Stomach smooth muscle (tissue), 2 donors: ENCODE data around the gene C4orf51.
"Not testable (repeated sequence)": the region's sequence is repeated elsewhere in the genome, so short reads cannot be mapped to it uniquely, and the experiment has no call there.

Experiments
- H3K27ac ChIP-seq: one replicate; pipeline ENCODE4 v1.7.0; 2013; ENCODE audit warnings: mild to moderate bottlenecking, low read length, inconsistent platforms
- H3K27me3 ChIP-seq, 2 donors: one replicate each; pipeline ENCODE4 v1.7.0; 2013; ENCODE audit warnings: low read length in 2 of 2; ENCODE audit not compliant: insufficient read depth in 2 of 2, control insufficient read depth in 1 of 2
- H3K36me3 ChIP-seq, 2 donors: one replicate each; pipeline ENCODE4 v1.7.0; 2013; ENCODE audit warnings: low read length in 2 of 2; ENCODE audit not compliant: control insufficient read depth in 2 of 2, insufficient read depth in 2 of 2
- H3K4me1 ChIP-seq: one replicate; pipeline ENCODE4 v1.7.0; 2013; ENCODE audit warnings: low read length; ENCODE audit not compliant: control insufficient read depth, insufficient read depth
- H3K4me3 ChIP-seq, 2 donors: one replicate each; pipeline ENCODE4 v1.7.0; 2013; ENCODE audit warnings: low read length in 2 of 2
- H3K9ac ChIP-seq, 2 donors: one replicate each; pipeline ENCODE4 v1.7.0; 2013; ENCODE audit warnings: low read length in 2 of 2, mild to moderate bottlenecking in 1 of 2
- H3K9me3 ChIP-seq, 2 donors: one replicate each; pipeline ENCODE4 v1.7.0; 2013; ENCODE audit warnings: low read length in 2 of 2; ENCODE audit not compliant: control insufficient read depth in 2 of 2
- donor health status: healthy.
- donor health status: Pancreatic carcinoma.

The C4orf51 gene

DNA sequence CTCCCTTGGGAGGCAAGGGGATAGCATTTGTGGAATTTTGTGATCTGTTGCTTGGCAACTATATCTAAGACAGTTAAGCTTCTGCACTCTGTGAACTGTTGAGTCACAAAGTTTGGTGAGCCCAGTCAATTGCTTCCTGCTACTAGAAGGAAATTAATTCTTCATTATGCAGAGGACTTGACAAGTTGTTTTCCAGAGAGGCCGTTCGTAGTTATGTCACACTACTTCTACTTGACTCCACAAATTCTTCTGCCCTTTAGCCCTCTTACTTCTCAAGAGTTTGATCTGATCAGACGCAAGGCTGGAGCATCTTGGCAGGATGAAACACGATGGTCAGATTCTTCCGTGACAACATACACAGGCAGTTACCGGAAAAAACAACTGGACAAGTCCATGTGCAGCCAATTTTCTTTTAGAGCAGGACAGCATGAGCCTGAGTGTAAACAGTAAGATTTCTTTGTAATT lies at the start of gene C4orf51:
C4orf51 (plus strand) TSS at position 156 of the 465 bp plus-strand sequence; CDS start at position 214, 58 bp downstream.
- Histone ChIP-seq H3K27me3 (no peaks in the 10 kb centered on the region), H3K36me3 (no peaks in the 10 kb centered on the region), H3K4me1 (no peaks in the 10 kb centered on the region), H3K4me3 (no peak within 1 kb of the TSS), H3K9ac (no peak within 1 kb of the TSS), H3K9me3 (no peaks in the 10 kb centered on the region), H3K27ac (no peak within 1 kb of the TSS)

- Histone ChIP-seq H3K4me3 (no peak overlapping the region), H3K9me3 (no peaks in the 10 kb centered on the region), H3K27me3 (no peaks in the 10 kb centered on the region), H3K9ac (no peak overlapping the region), H3K27ac (no peak overlapping the region), H3K36me3 (no peaks in the 10 kb centered on the region), H3K4me1 (no peaks in the 10 kb centered on the region)
Measured at GRCh38 chr4:145635117-145635516, 44.8 kb upstream of the C4orf51 start.

DNA sequence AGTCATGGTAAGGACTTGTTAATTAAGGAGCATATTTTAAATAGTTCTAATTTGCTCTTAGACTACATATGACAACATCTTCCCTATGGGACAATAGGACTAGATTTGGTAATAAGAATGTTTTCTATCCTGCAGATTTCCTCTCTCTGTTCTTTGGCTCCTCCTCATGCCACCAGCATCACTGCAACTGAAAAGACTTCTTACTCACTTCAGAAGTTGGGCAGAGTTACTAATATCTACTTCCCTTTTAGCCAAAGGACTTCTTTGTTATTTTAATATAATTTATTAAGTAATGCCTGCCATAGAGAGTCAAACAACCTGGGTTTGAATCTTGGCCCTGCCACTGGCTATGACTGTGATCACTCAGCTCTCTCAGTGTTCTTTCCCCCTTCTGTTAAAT lies 44.3 kb upstream of the C4orf51 start:
- no peaks in the 10 kb centered on the region for H3K36me3 ChIP-seq
- no peaks in the 10 kb centered on the region for H3K27me3 ChIP-seq
- no peaks in the 10 kb centered on the region for H3K4me1 ChIP-seq
- no peak overlapping the region for H3K4me3 ChIP-seq
- H3K9me3 ChIP-seq: no peaks in the 10 kb centered on the region
- no peak overlapping the region for H3K9ac ChIP-seq
- H3K27ac ChIP-seq: no peak overlapping the region

- no peaks in the 10 kb centered on the region for H3K27me3 ChIP-seq
- H3K9ac ChIP-seq: no peak overlapping the region
- H3K4me3 ChIP-seq: no peak overlapping the region
- H3K27ac ChIP-seq: no peak overlapping the region
- no peaks in the 10 kb centered on the region for H3K36me3 ChIP-seq
- no peaks in the 10 kb centered on the region for H3K4me1 ChIP-seq
- H3K9me3 ChIP-seq: no peaks in the 10 kb centered on the region
Measured at GRCh38 chr4:145639186-145639698, 40.7 kb upstream of the C4orf51 start.

- not testable (repeated sequence) for H3K27me3 ChIP-seq, H3K9me3 ChIP-seq, H3K9ac ChIP-seq, H3K36me3 ChIP-seq, H3K4me1 ChIP-seq, H3K27ac ChIP-seq, H3K4me3 ChIP-seq
Measured at GRCh38 chr4:145640236-145640635, 39.7 kb upstream of the C4orf51 start.

- Histone ChIP-seq H3K36me3 (peaks cover 0 to 4% of the 10 kb centered on the region in 2 donors), H3K9ac (no peak overlapping the region), H3K27me3 (no peaks in the 10 kb centered on the region), H3K27ac (no peak overlapping the region), H3K9me3 (no peaks in the 10 kb centered on the region), H3K4me3 (no peak overlapping the region), H3K4me1 (no peaks in the 10 kb centered on the region)
Measured at GRCh38 chr4:145643295-145643694, 36.7 kb upstream of the C4orf51 start.

DNA sequence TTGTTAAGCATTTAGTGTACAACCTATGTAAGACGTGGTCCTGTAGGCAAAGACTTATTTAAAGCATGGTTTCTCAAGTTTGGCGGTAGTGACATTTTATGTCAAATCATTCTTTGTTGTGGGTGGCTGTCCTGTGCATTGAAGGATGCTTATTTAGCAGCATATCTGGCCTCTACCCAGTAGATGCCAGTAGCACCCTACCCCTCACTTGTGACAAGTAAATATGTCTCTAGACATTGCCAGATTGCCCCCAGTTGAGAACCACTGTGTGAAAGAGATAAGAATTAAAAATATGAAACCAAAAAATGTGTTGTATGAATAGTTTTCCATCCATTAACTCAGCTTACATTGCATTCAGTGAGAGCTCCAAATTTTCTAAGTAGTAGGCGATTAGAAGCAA lies 35.2 kb upstream of the C4orf51 start:
- peaks cover 0 to 4% of the 10 kb centered on the region in 2 donors for H3K36me3 ChIP-seq

GRCh38 chr4:145656156-145656555 lies 23.8 kb upstream of the C4orf51 start:
- H3K9ac ChIP-seq: no peak overlapping the region
- H3K27me3 ChIP-seq: no peaks in the 10 kb centered on the region
- no peak overlapping the region for H3K4me3 ChIP-seq
- no peak overlapping the region for H3K27ac ChIP-seq
- no peaks in the 10 kb centered on the region for H3K9me3 ChIP-seq
- no peaks in the 10 kb centered on the region for H3K4me1 ChIP-seq
- peaks cover 0 to 8% of the 10 kb centered on the region in 2 donors for H3K36me3 ChIP-seq

More for the DNA sequence above, 35.2 kb upstream of the C4orf51 start:
- H3K4me1 ChIP-seq: no peaks in the 10 kb centered on the region
- no peak overlapping the region for H3K9ac ChIP-seq
- H3K27ac ChIP-seq: no peak overlapping the region
- no peaks in the 10 kb centered on the region for H3K9me3 ChIP-seq
- H3K27me3 ChIP-seq: no peaks in the 10 kb centered on the region
- H3K4me3 ChIP-seq: no peak overlapping the region

DNA sequence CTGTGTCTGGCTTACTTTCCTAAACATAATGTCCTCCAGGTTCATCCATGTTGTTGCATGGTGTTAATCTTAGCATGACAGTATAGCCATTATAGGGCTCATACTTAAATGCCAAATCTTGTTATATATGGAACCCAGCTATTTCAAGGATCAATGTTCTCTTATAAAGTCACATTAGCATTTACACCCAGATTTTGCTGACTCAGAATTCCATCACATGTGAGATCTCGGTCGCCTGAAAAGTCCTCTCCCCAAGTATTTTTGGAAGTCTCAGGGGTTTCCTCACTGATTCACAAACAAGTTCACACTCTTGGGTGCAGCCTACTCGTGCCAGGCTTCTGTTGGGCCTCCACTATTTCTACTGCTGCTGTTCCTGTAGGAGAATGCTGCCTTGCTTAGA lies 19.9 kb upstream of the C4orf51 start:
- H3K9me3 ChIP-seq: no peaks in the 10 kb centered on the region
- peaks cover 0 to 4% of the 10 kb centered on the region in 2 donors for H3K36me3 ChIP-seq
- no peak overlapping the region for H3K27ac ChIP-seq
- H3K4me3 ChIP-seq: no peak overlapping the region
- H3K4me1 ChIP-seq: no peaks in the 10 kb centered on the region
- H3K27me3 ChIP-seq: no peaks in the 10 kb centered on the region
- H3K9ac ChIP-seq: no peak overlapping the region

DNA sequence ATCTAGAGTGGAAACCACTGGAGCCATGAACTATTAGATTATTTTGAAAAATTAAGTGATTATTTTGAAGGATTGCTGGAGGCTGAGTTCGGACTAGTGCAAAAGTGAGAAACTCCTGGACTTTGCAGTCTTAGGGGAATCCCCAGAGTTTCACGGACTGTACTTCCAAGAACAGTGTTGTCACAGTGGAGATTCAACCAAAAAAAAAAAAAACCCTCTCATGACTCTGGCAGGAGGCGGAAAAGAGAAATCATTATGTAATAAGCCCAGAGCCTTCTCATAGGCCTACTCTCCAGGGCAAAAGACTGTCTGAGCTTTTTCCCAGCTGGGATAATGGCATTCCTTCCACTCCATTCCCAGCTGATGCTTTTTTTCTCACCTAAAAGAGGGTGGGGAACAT lies 16.8 kb upstream of the C4orf51 start:
- Histone ChIP-seq H3K9ac (no peak overlapping the region), H3K9me3 (no peaks in the 10 kb centered on the region), H3K36me3 (no peaks in the 10 kb centered on the region), H3K27ac (no peak overlapping the region), H3K4me1 (no peaks in the 10 kb centered on the region), H3K27me3 (no peaks in the 10 kb centered on the region), H3K4me3 (no peak overlapping the region)

GRCh38 chr4:145665773-145666172 lies 14.2 kb upstream of the C4orf51 start:
- Histone ChIP-seq H3K4me1 (no peaks in the 10 kb centered on the region), H3K9me3 (no peaks in the 10 kb centered on the region), H3K36me3 (no peaks in the 10 kb centered on the region), H3K27me3 (no peaks in the 10 kb centered on the region), H3K9ac (no peak overlapping the region), H3K27ac (no peak overlapping the region), H3K4me3 (no peak overlapping the region)
